NCI-H2171 (cell line): ENCODE data around the gene KIF17.
"Not testable (repeated sequence)": the region's sequence is repeated elsewhere in the genome, so short reads cannot be mapped to it uniquely, and the experiment has no call there.

Experiments used
- DNase-seq: peaks from one replicate; lab custom pipeline; 2025; lab: John Stamatoyannopoulos, UW

The KIF17 gene

GRCh38 chr1:20686883-20687725 is 30.7 kb downstream of the KIF17 start:
- no peak for DNase-seq

GRCh38 chr1:20685741-20686140 is 32.1 kb downstream of the KIF17 start:
- no peak for DNase-seq

DNA sequence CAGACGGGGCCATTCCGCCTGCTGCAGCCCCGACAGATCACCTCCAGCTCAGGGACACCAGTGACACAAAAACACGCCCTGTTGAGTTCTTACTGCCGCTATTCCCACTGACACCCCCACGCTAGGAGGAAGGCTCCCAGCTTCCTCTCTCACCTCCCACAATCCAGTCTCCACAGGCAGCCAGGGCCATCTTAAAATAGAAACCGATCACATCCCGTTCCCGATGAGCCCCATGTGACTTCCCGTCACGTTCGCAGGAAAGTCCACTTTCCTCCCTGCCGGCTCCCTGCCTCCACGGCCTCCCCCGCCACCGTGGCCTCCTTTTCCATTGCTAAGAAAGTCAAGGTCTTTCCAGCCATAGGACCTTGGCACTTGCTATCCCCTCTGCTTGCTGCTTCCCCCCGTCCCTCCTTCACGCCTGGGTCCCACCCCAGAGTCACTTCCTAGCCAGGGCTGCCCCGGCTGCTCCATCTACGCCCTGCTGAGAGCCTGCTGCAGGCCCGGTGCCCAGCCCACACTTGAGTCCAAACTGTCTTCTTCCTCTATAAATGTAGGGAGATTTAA is 32.6 kb downstream of the KIF17 start:
- DNase-seq: no peak

GRCh38 chr1:20684651-20685050 is 33.2 kb downstream of the KIF17 start:
- no peak for DNase-seq

GRCh38 chr1:20684050-20684620 is 33.7 kb downstream of the KIF17 start:
- no peak for DNase-seq

DNA sequence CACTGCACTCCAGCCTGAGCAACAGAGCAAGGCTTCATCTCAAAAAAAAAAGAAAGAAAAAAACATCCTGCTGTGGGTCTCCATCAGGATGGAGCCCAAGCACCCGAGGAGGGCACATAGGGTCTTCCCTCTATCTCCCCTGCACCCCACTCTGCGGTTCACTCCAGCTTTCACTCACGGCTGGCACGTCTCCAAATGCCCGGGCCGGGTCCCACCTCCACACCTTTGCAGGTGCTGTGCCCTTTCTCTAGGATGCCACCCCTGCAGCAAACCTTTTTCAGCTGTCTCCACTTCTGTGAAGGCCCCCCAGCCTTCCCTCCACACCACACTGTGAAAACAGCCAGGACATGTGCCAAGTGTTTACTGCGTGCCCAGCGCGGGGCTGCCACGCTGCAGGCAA is 34.2 kb downstream of the KIF17 start:
- DNase-seq: no peak

- DNase-seq: no peak
Measured at GRCh38 chr1:20682571-20683236, 35.1 kb downstream of the KIF17 start.

GRCh38 chr1:20681999-20682398 is 35.8 kb downstream of the KIF17 start:
- DNase-seq: no peak

GRCh38 chr1:20680269-20680668 is 37.5 kb downstream of the KIF17 start:
- no peak for DNase-seq

GRCh38 chr1:20678599-20678998 is 39.2 kb downstream of the KIF17 start:
- no peak for DNase-seq

DNA sequence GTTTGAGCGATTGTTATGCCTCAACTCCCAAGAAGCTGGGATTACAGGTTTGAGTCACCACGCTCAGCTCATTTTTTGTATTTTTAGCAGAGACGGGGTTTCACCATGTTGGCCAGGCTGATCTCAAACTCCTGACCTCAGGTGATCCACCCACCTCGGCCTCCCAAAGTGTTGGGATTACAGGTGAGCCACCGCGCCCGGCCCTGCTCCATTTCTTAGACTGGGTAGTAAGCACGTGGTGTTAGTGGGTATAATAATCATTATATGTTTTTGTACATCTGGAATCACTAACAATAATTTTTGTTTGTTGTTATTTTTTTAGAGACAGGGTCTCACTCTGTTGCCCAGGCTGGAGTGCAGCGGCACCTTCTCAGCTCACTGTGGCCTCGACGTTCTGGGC is 44.2 kb downstream of the KIF17 start:
- not testable (repeated sequence) for DNase-seq

DNA sequence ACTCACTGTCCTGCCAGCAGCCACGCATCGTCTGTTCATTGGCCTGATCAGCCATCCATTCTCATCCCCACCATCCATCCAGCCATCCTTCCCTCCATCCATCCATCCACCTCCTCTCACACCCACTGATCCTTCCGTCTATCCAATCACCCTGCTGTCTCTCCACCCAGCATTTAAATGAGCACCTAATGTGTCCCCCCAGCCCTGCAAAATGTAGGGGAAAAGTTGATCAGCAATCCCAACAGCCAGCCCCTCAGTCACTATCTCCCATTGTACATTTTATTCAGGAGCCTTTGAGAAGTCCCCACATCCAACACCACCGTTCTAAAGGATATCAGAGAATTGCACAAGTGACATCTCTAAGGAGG is 45.6 kb downstream of the KIF17 start:
- DNase-seq: no peak

GRCh38 chr1:20670936-20671335 is 46.9 kb downstream of the KIF17 start:
- no peak for DNase-seq

- DNase-seq: no peak
Measured at GRCh38 chr1:20668581-20668980, 49.2 kb downstream of the KIF17 start.

DNA sequence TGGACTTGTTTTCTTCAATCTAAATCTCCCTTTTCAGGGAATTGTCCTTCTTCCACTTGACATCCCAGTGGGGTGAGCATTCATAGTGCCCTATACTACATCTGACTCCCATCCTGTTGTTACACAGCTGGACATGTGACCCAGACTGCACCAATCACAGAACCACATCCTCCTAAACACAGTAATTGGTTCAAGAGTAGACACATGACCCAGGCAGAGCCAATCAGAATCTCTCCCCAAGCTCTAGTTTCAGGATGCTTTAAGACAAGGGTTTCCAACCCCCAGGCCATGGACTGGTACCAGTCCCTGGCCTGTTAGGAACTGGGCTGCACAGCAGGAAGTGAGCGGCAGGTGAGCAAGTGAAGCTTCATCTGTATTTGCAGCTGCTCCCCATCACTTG is 51.0 kb downstream of the KIF17 start:
- DNase-seq: no peak

DNA sequence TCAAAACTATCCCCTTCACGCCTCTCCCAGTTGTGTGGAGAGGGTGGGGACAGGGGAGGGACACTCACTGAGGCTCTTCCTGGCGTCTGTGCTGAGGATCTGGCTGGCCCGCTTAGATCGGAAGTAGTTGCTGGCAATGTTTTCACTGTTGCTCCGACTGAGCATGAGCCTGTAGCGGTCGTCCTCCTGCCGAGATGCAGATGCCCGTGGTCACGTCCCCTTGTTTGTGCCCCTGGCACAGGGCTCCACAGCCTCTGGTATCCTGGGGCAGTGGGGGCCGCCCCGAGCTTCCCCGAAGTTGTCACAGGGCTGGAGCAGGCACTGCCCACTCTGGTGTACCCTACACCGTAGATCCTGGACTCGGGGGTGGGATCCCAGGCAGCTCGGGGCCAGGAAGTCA is 51.7 kb downstream of the KIF17 start:
- no peak for DNase-seq

GRCh38 chr1:20665726-20666125 is 52.1 kb downstream of the KIF17 start:
- DNase-seq: no peak

DNA sequence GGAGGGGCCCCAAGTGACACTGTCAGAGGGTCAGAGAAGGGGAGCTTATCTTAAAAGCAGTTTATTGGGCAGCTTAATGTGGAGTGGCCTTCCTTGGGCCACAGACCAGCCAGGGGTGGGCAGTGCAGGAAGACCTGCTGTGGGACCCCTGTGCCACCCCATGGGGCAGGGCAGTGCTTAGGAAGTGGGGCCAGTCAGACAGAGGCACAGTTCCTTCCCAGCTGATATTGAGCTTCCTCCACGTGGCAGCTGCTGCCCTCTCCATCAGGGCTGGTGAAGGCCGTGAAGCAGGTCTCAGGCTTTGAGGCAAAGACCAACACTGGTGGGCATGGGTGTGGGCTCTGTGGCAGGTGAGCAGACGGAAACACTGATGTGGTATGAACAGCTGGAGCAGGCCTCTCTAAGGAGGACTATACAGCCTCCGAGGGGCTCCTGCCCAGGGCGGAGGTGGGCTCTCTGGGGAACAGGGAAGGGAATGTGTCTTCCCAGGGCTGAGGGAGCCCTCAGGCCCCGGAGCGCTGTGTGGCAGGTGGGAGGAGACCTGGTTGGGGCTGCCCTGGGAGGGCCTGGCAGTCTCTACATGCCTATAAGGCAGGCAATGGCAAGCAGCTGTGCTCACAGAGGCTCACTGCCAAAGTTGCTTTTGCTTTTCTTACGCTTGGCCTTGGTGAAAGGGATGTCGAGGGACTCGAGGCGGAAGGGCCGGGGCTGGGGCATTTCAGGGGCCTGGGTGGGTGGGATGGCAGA is 53.7 kb downstream of the KIF17 start:
- DNase-seq: no peak

DNA sequence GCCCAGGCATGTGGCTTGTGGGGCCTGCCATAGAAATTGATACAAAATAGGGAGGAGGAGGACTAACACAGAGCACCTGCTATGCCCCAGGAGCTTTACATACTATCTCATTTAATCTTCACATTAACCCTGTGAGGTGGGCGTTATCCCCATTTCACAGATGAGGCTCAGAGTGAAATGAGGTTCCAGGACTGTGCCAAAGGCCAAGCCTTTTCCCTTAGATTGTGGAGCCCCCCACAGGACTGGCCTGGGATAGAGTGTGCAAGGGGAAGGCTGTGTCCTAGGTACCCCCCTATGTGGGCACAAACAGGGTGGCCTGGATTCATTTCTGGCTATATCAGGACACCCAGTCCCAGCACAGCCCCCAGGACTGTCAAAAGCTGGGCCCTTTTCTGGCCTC is 54.4 kb downstream of the KIF17 start:
- no peak for DNase-seq

GRCh38 chr1:20662110-20662475 is 55.7 kb downstream of the KIF17 start:
- no peak for DNase-seq

- peak; percentile 96 for DNase-seq
Measured at GRCh38 chr1:20661207-20662109, 56.3 kb downstream of the KIF17 start, which contains the start of gene DDOST. DDOST (minus strand) TSS chr1:20661369; CDS start chr1:20661350, 19 bp downstream.
